Activated CD4-positive, CD25-positive, alpha-beta regulatory T cell treated with anti-CD3 and anti-CD28 coated beads, Interleukin-2, amount 50 U/mL, for 24 hours (primary cell): Measurements from ENCODE around the gene COL21A1.

Source experiments
- ATAC-seq, 2 donors: fragments of 150-1000 bp; cut with Tn5 transposase; one replicate each; pipeline ENCODE4 v1.10.0; 2021; ENCODE audit warnings: mild to moderate bottlenecking in 1 of 2, moderate library complexity in 1 of 2

The COL21A1 gene

GRCh38 chr6:56244528-56245253 lies 2.7 kb downstream of the COL21A1 start:
- no peak for ATAC-seq

- ATAC-seq: no peak
Measured at GRCh38 chr6:56244089-56244488, 3.3 kb downstream of the COL21A1 start.

- no peak for ATAC-seq
Measured at GRCh38 chr6:56243518-56244070, 3.8 kb downstream of the COL21A1 start.

- ATAC-seq: no peak
Measured at GRCh38 chr6:56242346-56242745, 5.0 kb downstream of the COL21A1 start.

- no peak for ATAC-seq
Measured at GRCh38 chr6:56241124-56241802, 6.1 kb downstream of the COL21A1 start.

- no peak for ATAC-seq
Measured at GRCh38 chr6:56238352-56238751, 9.0 kb downstream of the COL21A1 start.

- no peak for ATAC-seq
Measured at GRCh38 chr6:56235245-56235644, 12.1 kb downstream of the COL21A1 start.

- no peak for ATAC-seq
Measured at GRCh38 chr6:56232436-56232835, 14.9 kb downstream of the COL21A1 start.

GRCh38 chr6:56231827-56232226 lies 15.6 kb downstream of the COL21A1 start:
- no peak for ATAC-seq

GRCh38 chr6:56230976-56231566 lies 16.3 kb downstream of the COL21A1 start:
- no peak for ATAC-seq

GRCh38 chr6:56227071-56227879 lies 20.1 kb downstream of the COL21A1 start:
- ATAC-seq: no peak

- no peak for ATAC-seq
Measured at GRCh38 chr6:56223995-56224394, 23.4 kb downstream of the COL21A1 start.

GRCh38 chr6:56222499-56222898 lies 24.9 kb downstream of the COL21A1 start:
- no peak for ATAC-seq

GRCh38 chr6:56220078-56220477 lies 27.3 kb downstream of the COL21A1 start:
- no peak for ATAC-seq

GRCh38 chr6:56214703-56215101 lies 32.7 kb downstream of the COL21A1 start:
- no peak for ATAC-seq

GRCh38 chr6:56214041-56214702 lies 33.2 kb downstream of the COL21A1 start:
- no peak for ATAC-seq

- no peak for ATAC-seq
Measured at GRCh38 chr6:56211724-56212123, 35.7 kb downstream of the COL21A1 start.

- no peak for ATAC-seq
Measured at GRCh38 chr6:56204134-56204533, 43.2 kb downstream of the COL21A1 start.

GRCh38 chr6:56199956-56200355 lies 47.4 kb downstream of the COL21A1 start:
- ATAC-seq: no peak

- ATAC-seq: no peak
Measured at GRCh38 chr6:56193846-56194245, 53.5 kb downstream of the COL21A1 start.

- no peak for ATAC-seq
Measured at GRCh38 chr6:56188429-56188828, 59.0 kb downstream of the COL21A1 start.

- ATAC-seq: no peak
Measured at GRCh38 chr6:56187686-56188085, 59.7 kb downstream of the COL21A1 start.
